GM12892 (cell line): ENCODE results near the gene MIA.

Experiments
- POLR2A ChIP-seq: IDR thresholded peaks from 2 replicates; pipeline ENCODE4 v1.6.1; 2011; ENCODE audit warnings: low read depth, low read length, control low read depth
- POLR2AphosphoS5 ChIP-seq: IDR thresholded peaks from 2 replicates; pipeline ENCODE4 v1.6.1; 2011; ENCODE audit warnings: low read depth, low read length, control low read depth

- TF ChIP-seq POLR2A (no peak; the same call in 1 of the 2 replicates), POLR2AphosphoS5 (no peak)
These were observed 28.0 kb downstream of the MIA start for GRCh38 chr19:40803170-40803856.
